Neural crest cell (in vitro differentiated cells): ENCODE results near the gene DNAH9. TPM values are rescaled to one million over a fixed set of nuclear protein-coding genes. Genes with fewer than 3 reads are reported as not detected.

Source experiments
- DNase-seq: peaks from one replicate; pipeline ENCODE4 v3.0.0; 2021; ENCODE audit warnings: low read depth, mixed read lengths, low spot score
- H3K27ac Mint-ChIP-seq: one replicate; pipeline ENCODE4 v1.8.0; 2021; ENCODE audit warnings: mild to moderate bottlenecking, mixed read lengths; ENCODE audit not compliant: unreplicated experiment
- H3K27me3 Mint-ChIP-seq: 2 replicates; pipeline ENCODE4 v1.8.0; 2021; ENCODE audit warnings: low read depth, mild to moderate bottlenecking, mixed read lengths
- H3K36me3 Mint-ChIP-seq: 2 replicates; pipeline ENCODE4 v1.8.0; 2021; ENCODE audit warnings: low read depth, mild to moderate bottlenecking, mixed read lengths
- H3K4me1 Mint-ChIP-seq: 2 replicates; pipeline ENCODE4 v1.8.0; 2021; ENCODE audit warnings: mixed read lengths
- H3K4me3 Mint-ChIP-seq: one replicate; pipeline ENCODE4 v1.8.0; 2021; ENCODE audit warnings: mild to moderate bottlenecking, mixed read lengths
- H3K9me3 Mint-ChIP-seq: 2 replicates; pipeline ENCODE4 v1.8.0; 2021; ENCODE audit warnings: mixed read lengths
- CTCF ChIP-seq: fragments of 200-600 bp; sonication (generic); conservative IDR thresholded peaks from 2 replicates; pipeline ENCODE4 v1.5.0; 2021; ENCODE audit warnings: antibody characterized with exemption, mild to moderate bottlenecking
- total RNA-seq: library from RNA; stranded (reverse); gene quantifications from 2 replicates; pipeline ENCODE4 v1.2.1, GENCODE V29; 2021

Gene DNAH9
- total RNA-seq, 1 donor from 2014 or later, result 18.6 TPM

GRCh38 chr17:11848330-11848729 is 250.1 kb downstream of the DNAH9 start:
- DNase-seq, result no peak
- Mint-ChIP-seq H3K9me3 (peaks cover 7% of the 10 kb centered on the region), H3K36me3 (peaks cover 5% of the 10 kb centered on the region), H3K27me3 (no peaks in the 10 kb centered on the region), H3K4me3 (no peak overlapping the region), H3K27ac (no peak overlapping the region), H3K4me1 (peaks cover 8% of the 10 kb centered on the region)
- no peak for TF ChIP-seq CTCF

- Mint-ChIP-seq H3K27me3 (no peaks in the 10 kb centered on the region), H3K4me1 (peaks cover 31% of the 10 kb centered on the region), H3K9me3 (peaks cover 4% of the 10 kb centered on the region), H3K36me3 (peaks cover 8% of the 10 kb centered on the region), H3K4me3 (no peak overlapping the region), H3K27ac (peak overlapping the region; percentile 47)
- DNase-seq, result no peak
- no peak for TF ChIP-seq CTCF
Observed at GRCh38 chr17:11852231-11852630, 254.0 kb downstream of the DNAH9 start.

- H3K9me3 Mint-ChIP-seq, result peaks cover 3% of the 10 kb centered on the region
- peak overlapping the region; percentile 13 for H3K4me3 Mint-ChIP-seq
- DNase-seq, result no peak
- peaks cover 31% of the 10 kb centered on the region for H3K4me1 Mint-ChIP-seq
- peak overlapping the region; percentile 93 for H3K27ac Mint-ChIP-seq
- H3K36me3 Mint-ChIP-seq, result peaks cover 8% of the 10 kb centered on the region
- no peaks in the 10 kb centered on the region for H3K27me3 Mint-ChIP-seq
- no peak for TF ChIP-seq CTCF
Observed at GRCh38 chr17:11852912-11853311, 254.6 kb downstream of the DNAH9 start.

GRCh38 chr17:11853321-11854151 is 255.3 kb downstream of the DNAH9 start:
- Mint-ChIP-seq H3K27ac (peak overlapping the region; percentile 93), H3K27me3 (no peaks in the 10 kb centered on the region), H3K4me3 (peak overlapping the region; percentile 55), H3K9me3 (peaks cover 2% of the 10 kb centered on the region), H3K36me3 (peaks cover 9% of the 10 kb centered on the region), H3K4me1 (peaks cover 31% of the 10 kb centered on the region)
- no peak for TF ChIP-seq CTCF
- peak; percentile 18 for DNase-seq

GRCh38 chr17:11855306-11855705 is 257.0 kb downstream of the DNAH9 start:
- Mint-ChIP-seq H3K27ac (no peak overlapping the region), H3K4me3 (no peak overlapping the region), H3K27me3 (no peaks in the 10 kb centered on the region), H3K9me3 (peaks cover 2% of the 10 kb centered on the region), H3K4me1 (peaks cover 36% of the 10 kb centered on the region), H3K36me3 (peaks cover 12% of the 10 kb centered on the region)
- no peak for DNase-seq
- TF ChIP-seq CTCF, result no peak
